ENCODE measurements around the gene PRRT1B. TPM values are rescaled to one million over a fixed set of nuclear protein-coding genes. Genes with fewer than 3 reads are reported as not detected.

The PRRT1B gene
- total and polyA plus RNA-seq, 2 of the 4 experiments (the other 2 are of a cell fraction), result not detected

DNA sequence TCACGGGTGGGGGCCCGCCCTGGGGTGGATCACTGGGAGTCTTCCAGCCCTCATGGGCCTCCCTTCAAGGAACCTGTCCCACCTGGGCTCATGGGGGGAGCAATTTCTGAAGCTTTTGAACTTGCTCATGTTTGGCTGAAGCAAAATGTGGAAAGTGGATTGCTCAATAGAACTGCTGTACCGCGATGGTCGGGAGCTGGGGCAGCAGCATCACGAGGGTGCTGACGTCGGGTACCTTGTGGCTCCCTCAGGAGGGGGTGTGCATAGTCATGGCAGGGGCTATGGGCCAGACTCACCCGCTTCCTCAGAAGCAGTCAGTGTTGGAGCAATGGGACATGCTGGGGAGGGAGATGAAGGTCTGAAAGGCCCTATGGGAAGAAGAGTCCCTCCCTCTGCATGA is 57.9 kb downstream of the PRRT1B start:
- Histone ChIP-seq H3K18ac (ENCODE audit: low read depth, low read length) (no peak overlapping the region), H4K8ac (ENCODE audit: low read depth in 2 of 2, low read length in 2 of 2) (no peak overlapping the region), H3K9ac (ENCODE audit: low read depth, low read length) (no peak overlapping the region), H3K9me1 (ENCODE audit: insufficient read depth, low read length) (peaks cover 23% of the 10 kb centered on the region), H2BK15ac (ENCODE audit: low read depth, low read length) (no peak overlapping the region), H2BK20ac (ENCODE audit: low read depth, low read length) (no peak overlapping the region), H3K79me1 (ENCODE audit: low read depth in 1 of 2, low read length in 2 of 2) (peaks cover 4 to 22% of the 10 kb centered on the region in 2 experiments; a peak in 3 of 4 replicates), H3K4ac (ENCODE audit: low read depth, low read length) (no peak overlapping the region), H3K27ac (ENCODE audit: insufficient read depth, low read length) (no peak overlapping the region), H3K9me3 (ENCODE audit: control insufficient read depth, insufficient read depth, low read length) (no peaks in the 10 kb centered on the region), H3K4me3 (ENCODE audit: insufficient read depth, low read depth, low read length) (no peak overlapping the region), H3K4me1 (ENCODE audit: control insufficient read depth, insufficient read depth, low read length) (peaks cover 16% of the 10 kb centered on the region), H3K56ac (ENCODE audit: extremely low read depth, insufficient read depth, low read length) (no peak overlapping the region), H3K23ac (ENCODE audit: low read depth, low read length) (no peak overlapping the region), H3K36me3 (ENCODE audit: control insufficient read depth, insufficient read depth, low read length) (peaks cover 17% of the 10 kb centered on the region), H2AK5ac (ENCODE audit: low read depth, low read length) (no peak overlapping the region), H3K4me2 (ENCODE audit: low read depth, low read length) (no peak overlapping the region), H3K27me3 (ENCODE audit: control insufficient read depth, insufficient read depth, low read length) (no peaks in the 10 kb centered on the region), H2AK9ac (replicated peaks; ENCODE audit: low read depth, low read length, poor library complexity) (no peak overlapping the region), H2BK5ac (ENCODE audit: low read depth, low read length, poor library complexity, severe bottlenecking) (no peak overlapping the region), H4K5ac (ENCODE audit: low read depth, low read length) (no peak overlapping the region), H4K91ac (ENCODE audit: insufficient read depth, low read depth, low read length) (no peak overlapping the region), H3K14ac (replicated peaks; ENCODE audit: low read depth, low read length) (no peak overlapping the region), H4K20me1 (ENCODE audit: insufficient read depth, low read length) (no peaks in the 10 kb centered on the region), H2BK120ac (ENCODE audit: low read depth, low read length) (no peak overlapping the region), H2AFZ (replicated peaks; ENCODE audit: low read length, poor library complexity) (no peak overlapping the region)
- no peak for ATAC-seq (ENCODE audit: low read depth)
- TF ChIP-seq RCOR1 (IDR thresholded peaks at IDR 0.05; ENCODE audit: insufficient replicate concordance, low read length) (no peak), CHD1 (IDR thresholded peaks at IDR 0.05; ENCODE audit: low read depth, low read length) (no peak), MAFK (IDR thresholded peaks at IDR 0.05; ENCODE audit: low read depth, low read length) (no peak), CEBPB (IDR thresholded peaks at IDR 0.05; ENCODE audit: low read depth, low read length) (no peak), MXI1 (IDR thresholded peaks at IDR 0.05; ENCODE audit: borderline replicate concordance, low read depth, low read length) (no peak), BHLHE40 (IDR thresholded peaks at IDR 0.05; ENCODE audit: low read depth, low read length) (no peak), NFE2L2 (IDR thresholded peaks at IDR 0.05; ENCODE audit: low read depth, low read length) (no peak), SMC3 (IDR thresholded peaks at IDR 0.05; ENCODE audit: low read depth, low read length) (no peak), MAZ (IDR thresholded peaks at IDR 0.05; ENCODE audit: borderline replicate concordance, low read depth, low read length) (no peak), POLR2A (IDR thresholded peaks at IDR 0.05; ENCODE audit: low read depth, low read length) (no peak), RAD21 (IDR thresholded peaks at IDR 0.05; ENCODE audit: low read length) (no peak), FOS (IDR thresholded peaks at IDR 0.05; ENCODE audit: low read depth, low read length) (no peak)
- TF ChIP-seq, protein P1, sequence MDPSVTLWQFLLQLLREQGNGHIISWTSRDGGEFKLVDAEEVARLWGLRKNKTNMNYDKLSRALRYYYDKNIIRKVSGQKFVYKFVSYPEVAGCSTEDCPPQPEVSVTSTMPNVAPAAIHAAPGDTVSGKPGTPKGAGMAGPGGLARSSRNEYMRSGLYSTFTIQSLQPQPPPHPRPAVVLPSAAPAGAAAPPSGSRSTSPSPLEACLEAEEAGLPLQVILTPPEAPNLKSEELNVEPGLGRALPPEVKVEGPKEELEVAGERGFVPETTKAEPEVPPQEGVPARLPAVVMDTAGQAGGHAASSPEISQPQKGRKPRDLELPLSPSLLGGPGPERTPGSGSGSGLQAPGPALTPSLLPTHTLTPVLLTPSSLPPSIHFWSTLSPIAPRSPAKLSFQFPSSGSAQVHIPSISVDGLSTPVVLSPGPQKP (IDR thresholded peaks at IDR 0.05; ENCODE audit: borderline replicate concordance, low read depth, low read length), result no peak
- no peak for DNase-seq
- CTCF ChIA-PET, result no interaction called here
- dilution Hi-C loops (cut with HindIII; ENCODE audit: low sequenced_read_pairs, unreplicated experiment) (no loop called here), intact Hi-C loops (cut with micrococcal nuclease) (no loop called here), in situ Hi-C loops (cut with MboI; ENCODE audit: low sequenced_read_pairs) (no loop called here)
- POLR2A ChIA-PET (ENCODE audit: unreplicated experiment), result no interaction called here
- WGBS, 2 experiments (ENCODE audit: extremely low coverage in 2 of 2, insufficient read length in 1 of 2), result 90% methylated on average over 4 of the region's 9 CpGs; no CpG with 5 or more reads in 1 of the 2 experiments
- BruUV-seq (replicated peaks), result no TSS peak

Data from IMR-90 (cell line).